Measurements from ENCODE around the gene ZFAND2B.

ZFAND2B gene

GRCh38 chr2:219213486-219214071, 7.0 kb downstream of the ZFAND2B start:
- no peak for DNase-seq
- intact Hi-C loops (cut with DNase I): no loop called here

- intact Hi-C loops (cut with DNase I): no loop called here
- no peak for DNase-seq
Observed at GRCh38 chr2:219214141-219214540, 7.6 kb downstream of the ZFAND2B start.

- no peak for DNase-seq
- intact Hi-C loops (cut with DNase I): no loop called here
Observed at GRCh38 chr2:219214786-219215185, 8.2 kb downstream of the ZFAND2B start.

GRCh38 chr2:219215871-219216534, 9.4 kb downstream of the ZFAND2B start:
- peak in 37 of 42 donors; percentile 10 to 75 (median 48) for DNase-seq
- intact Hi-C loops (cut with DNase I): no loop called here

GRCh38 chr2:219216535-219216915, 9.9 kb downstream of the ZFAND2B start:
- intact Hi-C loops (cut with DNase I): no loop called here
- no peak for DNase-seq

- DNase-seq: peak in 35 of 42 donors; percentile 18 to 79 (median 60)
- intact Hi-C loops (cut with DNase I): no loop called here
Observed at GRCh38 chr2:219218217-219218731, 11.7 kb downstream of the ZFAND2B start.

- intact Hi-C loops (cut with DNase I): no loop called here
- peak; percentile 96 to 100 (median 98) for DNase-seq
Observed at GRCh38 chr2:219218732-219219701, 12.4 kb downstream of the ZFAND2B start, which contains the start of gene ABCB6. TSS of gene ABCB6 (minus strand) at chr2:219218958. CDS start at chr2:219218673, 285 bp downstream.

- DNase-seq: peak in 1 of 42 donors; percentile 6
- intact Hi-C loops (cut with DNase I): no loop called here
Observed at GRCh38 chr2:219219784-219220532, 13.4 kb downstream of the ZFAND2B start.

- DNase-seq: no peak
- intact Hi-C loops (cut with DNase I): no loop called here
Observed at GRCh38 chr2:219220652-219221402, 14.2 kb downstream of the ZFAND2B start.

GRCh38 chr2:219221957-219222518, 15.5 kb downstream of the ZFAND2B start:
- intact Hi-C loops (cut with DNase I): no loop called here
- DNase-seq: peak in 20 of 42 donors; percentile 3 to 77 (median 40)

GRCh38 chr2:219223831-219224610, 17.4 kb downstream of the ZFAND2B start:
- DNase-seq: no peak
- intact Hi-C loops (cut with DNase I): no loop called here

GRCh38 chr2:219225350-219225749, 18.8 kb downstream of the ZFAND2B start:
- intact Hi-C loops (cut with DNase I): loop anchor here (5.0 kb wide), 1 partner anchor 72 kb away; no protein-coding TSS in a partner anchor
- DNase-seq: no peak

GRCh38 chr2:219228041-219228910, 21.7 kb downstream of the ZFAND2B start:
- intact Hi-C loops (cut with DNase I): loop anchor here (5.0 kb wide), 1 partner anchor 69 kb away; no protein-coding TSS in a partner anchor
- no peak for DNase-seq

GRCh38 chr2:219228911-219229304, 22.3 kb downstream of the ZFAND2B start:
- intact Hi-C loops (cut with DNase I): loop anchor here (5.0 kb wide), 1 partner anchor 68 kb away; no protein-coding TSS in a partner anchor
- peak in 1 of 42 donors; percentile 20 for DNase-seq

GRCh38 chr2:219229305-219230058, 22.9 kb downstream of the ZFAND2B start, which contains the start of the genes ANKZF1 and ATG9A:
TSS of gene ANKZF1 (plus strand) at chr2:219229806. CDS start at chr2:219230258, 452 bp downstream.
TSS of gene ATG9A (minus strand) at chr2:219229636. CDS start at chr2:219228024, 1,612 bp downstream.
- intact Hi-C loops (cut with DNase I): loop anchor here (5.0 kb wide), 1 partner anchor 68 kb away; no protein-coding TSS in a partner anchor
- DNase-seq: peak; percentile 96 to 100 (median 99)
